CD4-positive, alpha-beta T cell treated with Interferon alpha-2 for 1 hour (primary cell): ENCODE data around the gene FLNC.

Experiments used
- DNase-seq, 2 donors: peaks; one replicate each; pipeline ENCODE4 v3.0.0-alpha.2; 2020 to 2022

The FLNC gene

GRCh38 chr7:128801667-128802418 is 28.4 kb upstream of the FLNC start:
- DNase-seq, result no peak

- DNase-seq, result no peak
Observed at GRCh38 chr7:128804484-128804883, 25.7 kb upstream of the FLNC start.

- DNase-seq, result no peak
Observed at GRCh38 chr7:128805225-128805624, 25.0 kb upstream of the FLNC start.

GRCh38 chr7:128807191-128807590 is 23.0 kb upstream of the FLNC start:
- DNase-seq, result no peak

GRCh38 chr7:128809363-128809762 is 20.8 kb upstream of the FLNC start:
- no peak for DNase-seq

GRCh38 chr7:128810473-128810872 is 19.7 kb upstream of the FLNC start:
- no peak for DNase-seq

GRCh38 chr7:128810997-128811396 is 19.2 kb upstream of the FLNC start:
- DNase-seq, result no peak

- DNase-seq, result no peak
Observed at GRCh38 chr7:128811631-128812430, 18.4 kb upstream of the FLNC start.

GRCh38 chr7:128812514-128813168 is 17.6 kb upstream of the FLNC start:
- DNase-seq, result no peak

- no peak for DNase-seq
Observed at GRCh38 chr7:128814499-128814898, 15.7 kb upstream of the FLNC start.

GRCh38 chr7:128815289-128815942 is 14.8 kb upstream of the FLNC start:
- DNase-seq, result no peak

- no peak for DNase-seq
Observed at GRCh38 chr7:128818694-128819093, 11.5 kb upstream of the FLNC start.

GRCh38 chr7:128821724-128822123 is 8.5 kb upstream of the FLNC start:
- no peak for DNase-seq

GRCh38 chr7:128826512-128826911 is 3.7 kb upstream of the FLNC start:
- no peak for DNase-seq

GRCh38 chr7:128826916-128827247 is 3.3 kb upstream of the FLNC start:
- DNase-seq, result no peak

GRCh38 chr7:128827248-128827958 is 2.8 kb upstream of the FLNC start:
- no peak for DNase-seq

GRCh38 chr7:128827971-128828711 is 2.1 kb upstream of the FLNC start:
- DNase-seq, result no peak

GRCh38 chr7:128829391-128830166 is 627 bp upstream of the FLNC start:
- DNase-seq, result no peak

- no peak for DNase-seq
Observed at GRCh38 chr7:128831178-128831993, 1.2 kb downstream of the FLNC start.
